ENCODE results near the gene CYP2A13. TPM values are rescaled to one million over a fixed set of nuclear protein-coding genes. Genes with fewer than 3 reads are reported as not detected.
"Not testable (repeated sequence)": the region's sequence is repeated elsewhere in the genome, so short reads cannot be mapped to it uniquely, and the experiment has no call there.

CYP2A13 gene
- total RNA-seq, 4 donors from 2014 or later, result not detected

DNA sequence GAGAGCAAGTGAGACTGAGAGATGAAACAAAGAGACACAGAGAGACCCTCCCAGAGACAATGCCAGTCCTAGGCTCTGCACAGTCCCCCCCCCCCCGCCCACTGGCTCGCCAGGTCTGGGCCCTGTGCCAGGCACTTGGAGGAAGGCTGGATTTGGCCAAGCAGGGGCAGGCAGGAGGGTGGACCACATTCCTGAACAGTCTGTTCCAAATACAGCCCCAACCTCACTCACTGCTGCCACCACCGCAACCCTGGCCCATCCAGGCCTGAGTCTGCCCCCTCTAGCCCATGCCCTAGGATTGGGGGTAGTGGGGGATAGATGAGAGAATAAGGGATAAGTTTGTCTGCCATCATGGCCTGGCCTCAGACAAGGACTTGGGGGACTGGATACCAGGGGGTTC, 45.0 kb downstream of the CYP2A13 start:
- H3K27ac ChIP-seq, result no peak overlapping the region
- ATAC-seq (no peak), DNase-seq (no peak)
- intact Hi-C loops (cut with DNase I; ENCODE audit: low total_unique reads), result loop anchor here (5.0 kb wide), 1 partner anchor 321 kb away; no protein-coding TSS in a partner anchor
- no peaks in the 10 kb centered on the region for H3K36me3 ChIP-seq
- H3K9me3 ChIP-seq, result no peaks in the 10 kb centered on the region
- TF ChIP-seq, protein P1, sequence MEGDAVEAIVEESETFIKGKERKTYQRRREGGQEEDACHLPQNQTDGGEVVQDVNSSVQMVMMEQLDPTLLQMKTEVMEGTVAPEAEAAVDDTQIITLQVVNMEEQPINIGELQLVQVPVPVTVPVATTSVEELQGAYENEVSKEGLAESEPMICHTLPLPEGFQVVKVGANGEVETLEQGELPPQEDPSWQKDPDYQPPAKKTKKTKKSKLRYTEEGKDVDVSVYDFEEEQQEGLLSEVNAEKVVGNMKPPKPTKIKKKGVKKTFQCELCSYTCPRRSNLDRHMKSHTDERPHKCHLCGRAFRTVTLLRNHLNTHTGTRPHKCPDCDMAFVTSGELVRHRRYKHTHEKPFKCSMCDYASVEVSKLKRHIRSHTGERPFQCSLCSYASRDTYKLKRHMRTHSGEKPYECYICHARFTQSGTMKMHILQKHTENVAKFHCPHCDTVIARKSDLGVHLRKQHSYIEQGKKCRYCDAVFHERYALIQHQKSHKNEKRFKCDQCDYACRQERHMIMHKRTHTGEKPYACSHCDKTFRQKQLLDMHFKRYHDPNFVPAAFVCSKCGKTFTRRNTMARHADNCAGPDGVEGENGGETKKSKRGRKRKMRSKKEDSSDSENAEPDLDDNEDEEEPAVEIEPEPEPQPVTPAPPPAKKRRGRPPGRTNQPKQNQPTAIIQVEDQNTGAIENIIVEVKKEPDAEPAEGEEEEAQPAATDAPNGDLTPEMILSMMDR (IDR thresholded peaks at IDR 0.05 in 4 of 5, conservative IDR thresholded peaks at IDR 0.05 in 1 of 5), result no peak
- no peak for TF ChIP-seq POLR2A (IDR thresholded peaks at IDR 0.05)
- in situ Hi-C loops (cut with MboI; ENCODE audit: low sequenced_read_pairs in 4 of 4), result loop anchor here (10.0 to 25.0 kb wide), 2 partner anchors 471 to 478 kb away; no protein-coding TSS in a partner anchor
- no peaks in the 10 kb centered on the region for H3K4me1 ChIP-seq
- H3K27me3 ChIP-seq, result peaks cover 0 to 5% (median 3%) of the 10 kb centered on the region in 3 donors
- no peak overlapping the region for H3K4me3 ChIP-seq

- intact Hi-C loops (cut with DNase I; ENCODE audit: low total_unique reads), result loop anchor here (5.0 kb wide), 1 partner anchor 322 kb away; no protein-coding TSS in a partner anchor
Measured at GRCh38 chr19:41134616-41135015, 46.4 kb downstream of the CYP2A13 start.

DNA sequence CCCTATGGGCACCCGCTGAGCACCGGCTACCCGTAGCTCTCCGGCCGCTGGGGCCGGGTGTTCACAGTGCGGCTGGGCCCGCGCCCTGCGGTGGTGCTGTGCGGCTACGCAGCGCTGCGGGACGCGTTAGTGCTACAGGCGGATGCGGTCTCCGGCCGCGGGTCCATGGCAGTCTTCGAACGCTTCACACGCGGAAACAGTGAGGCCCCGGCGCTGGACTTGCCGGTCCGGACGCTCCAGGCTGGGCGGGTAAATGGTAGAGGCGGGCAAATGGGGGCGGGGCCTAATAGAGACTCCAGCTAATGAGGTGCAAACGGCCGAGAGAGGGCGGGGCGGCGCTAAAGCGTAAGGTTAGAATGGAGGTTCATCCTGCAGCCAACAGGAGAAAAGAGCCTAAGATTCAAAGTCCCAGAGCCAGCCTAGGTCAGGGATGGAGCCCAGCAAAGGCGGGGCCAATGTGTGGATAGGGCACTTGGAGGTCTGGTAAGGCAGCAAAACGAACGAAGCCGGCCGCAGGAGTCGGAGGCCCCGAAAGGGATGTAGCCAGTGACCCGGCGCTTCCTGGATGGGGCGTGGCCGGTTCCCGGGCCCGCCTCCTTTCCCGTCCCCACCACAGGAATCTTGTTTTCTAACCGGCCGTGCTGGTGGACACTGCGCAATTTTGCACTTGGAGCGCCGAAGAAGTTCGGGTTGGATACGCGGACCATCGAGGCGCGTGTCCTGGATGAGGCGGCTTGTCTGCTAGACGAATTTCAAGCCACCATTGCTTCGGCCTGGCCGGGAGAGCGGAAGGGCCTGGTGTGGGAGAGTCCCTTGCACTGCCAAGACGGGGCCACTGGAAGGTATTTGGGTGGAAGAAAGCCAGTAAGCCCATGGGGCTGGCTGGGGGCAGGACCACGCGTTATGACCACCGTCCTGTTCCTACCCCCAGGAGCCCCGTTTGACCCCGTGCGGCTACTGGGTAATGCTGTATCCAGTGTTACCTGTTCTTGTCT, 47.4 kb downstream of the CYP2A13 start:
- H3K36me3 ChIP-seq; H3K4me1 ChIP-seq; H3K9me3 ChIP-seq; H3K27me3 ChIP-seq; intact Hi-C loops (cut with DNase I; ENCODE audit: low total_unique reads): not testable (repeated sequence)
- DNase-seq, result peak; percentile 6 to 15
- ATAC-seq, result peak; percentile 94 to 98
- Histone ChIP-seq H3K4me3 (peak overlapping the region; percentile 31 to 49 (median 44)), H3K27ac (peak overlapping the region in 2 of 4 donors; percentile 25 to 52)
- in situ Hi-C loops (cut with MboI; ENCODE audit: low sequenced_read_pairs in 4 of 4), result loop anchor here (10.0 to 25.0 kb wide), 2 partner anchors 473 to 481 kb away; no protein-coding TSS in a partner anchor

More at GRCh38 chr19:41134616-41135015, 46.4 kb downstream of the CYP2A13 start:
- H3K4me1 ChIP-seq, result no peaks in the 10 kb centered on the region
- in situ Hi-C loops (cut with MboI; ENCODE audit: low sequenced_read_pairs in 4 of 4), result loop anchor here (10.0 to 25.0 kb wide), 2 partner anchors 472 to 480 kb away; no protein-coding TSS in a partner anchor
- no peak overlapping the region for H3K4me3 ChIP-seq
- no peaks in the 10 kb centered on the region for H3K36me3 ChIP-seq
- DNase-seq (no peak), ATAC-seq (no peak)
- peaks cover 0 to 5% (median 3%) of the 10 kb centered on the region in 3 donors for H3K27me3 ChIP-seq
- TF ChIP-seq, protein P1 (IDR thresholded peaks at IDR 0.05 in 4 of 5, conservative IDR thresholded peaks at IDR 0.05 in 1 of 5), result no peak
- no peak for TF ChIP-seq POLR2A (IDR thresholded peaks at IDR 0.05)
- H3K27ac ChIP-seq, result no peak overlapping the region
- no peaks in the 10 kb centered on the region for H3K9me3 ChIP-seq

GRCh38 chr19:41136636-41137455, 48.6 kb downstream of the CYP2A13 start:
- no peaks in the 10 kb centered on the region for H3K36me3 ChIP-seq
- no peaks in the 10 kb centered on the region for H3K4me1 ChIP-seq
- H3K27me3 ChIP-seq, result peaks cover 0 to 5% (median 3%) of the 10 kb centered on the region in 3 donors
- TF ChIP-seq, protein P1 (IDR thresholded peaks at IDR 0.05 in 4 of 5, conservative IDR thresholded peaks at IDR 0.05 in 1 of 5), result no peak
- no peak for TF ChIP-seq POLR2A (IDR thresholded peaks at IDR 0.05)
- in situ Hi-C loops (cut with MboI; ENCODE audit: low sequenced_read_pairs in 4 of 4) (loop anchor here (10.0 to 25.0 kb wide), 2 partner anchors 475 to 482 kb away; no protein-coding TSS in a partner anchor), intact Hi-C loops (cut with DNase I; ENCODE audit: low total_unique reads) (no loop called here)
- H3K27ac ChIP-seq, result no peak overlapping the region
- H3K9me3 ChIP-seq, result no peaks in the 10 kb centered on the region
- peak overlapping the region in 1 of 4 donors; percentile 49 for H3K4me3 ChIP-seq
- DNase-seq, result no peak
- ATAC-seq, result no peak
